GM12865 (cell line): ENCODE data around the gene GPR143.

Experiments used
- DNase-seq: peaks from one replicate; pipeline ENCODE4 v3.0.0; 2010; ENCODE audit warnings: low read depth
- H3K4me3 ChIP-seq: 2 replicates; pipeline ENCODE4 v1.5.1; 2011; ENCODE audit warnings: mild to moderate bottlenecking, low read depth, low read length, control low read depth
- TF ChIP-seq, protein P1 (sequence below): IDR thresholded peaks from 2 replicates; pipeline ENCODE4 v1.5.1; 2011; ENCODE audit warnings: low read length, control low read depth, low read depth, inconsistent platforms; ENCODE audit not compliant: insufficient read depth; ENCODE audit errors: missing control alignments

GPR143 gene

GRCh38 chrX:9683350-9683749 is 82.3 kb downstream of the GPR143 start:
- no peak for DNase-seq
- TF ChIP-seq, protein P1, sequence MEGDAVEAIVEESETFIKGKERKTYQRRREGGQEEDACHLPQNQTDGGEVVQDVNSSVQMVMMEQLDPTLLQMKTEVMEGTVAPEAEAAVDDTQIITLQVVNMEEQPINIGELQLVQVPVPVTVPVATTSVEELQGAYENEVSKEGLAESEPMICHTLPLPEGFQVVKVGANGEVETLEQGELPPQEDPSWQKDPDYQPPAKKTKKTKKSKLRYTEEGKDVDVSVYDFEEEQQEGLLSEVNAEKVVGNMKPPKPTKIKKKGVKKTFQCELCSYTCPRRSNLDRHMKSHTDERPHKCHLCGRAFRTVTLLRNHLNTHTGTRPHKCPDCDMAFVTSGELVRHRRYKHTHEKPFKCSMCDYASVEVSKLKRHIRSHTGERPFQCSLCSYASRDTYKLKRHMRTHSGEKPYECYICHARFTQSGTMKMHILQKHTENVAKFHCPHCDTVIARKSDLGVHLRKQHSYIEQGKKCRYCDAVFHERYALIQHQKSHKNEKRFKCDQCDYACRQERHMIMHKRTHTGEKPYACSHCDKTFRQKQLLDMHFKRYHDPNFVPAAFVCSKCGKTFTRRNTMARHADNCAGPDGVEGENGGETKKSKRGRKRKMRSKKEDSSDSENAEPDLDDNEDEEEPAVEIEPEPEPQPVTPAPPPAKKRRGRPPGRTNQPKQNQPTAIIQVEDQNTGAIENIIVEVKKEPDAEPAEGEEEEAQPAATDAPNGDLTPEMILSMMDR, result no peak

DNA sequence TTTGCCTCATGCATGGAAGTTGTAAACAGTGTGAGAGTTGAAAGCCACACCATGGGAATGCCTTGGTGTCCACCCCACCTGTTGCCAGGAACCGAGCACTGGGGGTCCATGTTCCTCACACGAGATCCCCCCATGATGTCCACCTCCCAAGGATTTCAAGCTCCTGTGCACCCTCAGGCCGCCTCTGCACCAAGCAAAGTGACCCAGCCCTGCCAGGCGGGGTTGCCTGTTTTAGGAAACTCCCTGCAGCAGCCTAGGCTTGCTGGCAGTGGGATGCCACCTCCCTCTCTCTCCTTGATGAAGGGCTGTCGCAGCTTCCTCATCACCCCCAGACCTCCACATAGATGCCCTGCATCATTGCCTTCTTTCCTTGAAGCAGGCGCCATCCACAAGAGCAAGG is 82.8 kb downstream of the GPR143 start:
- DNase-seq, result no peak

More at GRCh38 chrX:9683350-9683749, 82.3 kb downstream of the GPR143 start:
- H3K4me3 ChIP-seq, result no peak overlapping the region

DNA sequence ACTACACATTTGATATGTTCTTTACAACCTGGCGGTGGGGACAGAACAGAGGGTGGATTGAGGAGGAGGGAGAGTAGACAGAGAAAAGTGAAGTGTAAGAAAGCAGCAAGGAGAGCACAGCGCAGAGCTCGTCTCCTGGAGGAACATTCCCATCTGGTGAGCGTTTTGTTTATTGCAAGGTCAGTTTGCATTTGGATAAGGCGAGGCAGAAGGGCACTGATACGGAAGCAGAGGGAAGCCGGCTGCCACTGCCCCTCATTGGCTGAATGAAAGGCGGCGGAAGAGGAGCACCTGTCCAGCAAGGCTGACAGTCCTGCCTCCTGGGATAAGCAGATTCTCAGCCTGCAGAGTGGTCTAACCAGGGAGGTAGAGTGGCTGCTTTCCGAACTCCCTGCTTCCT is 83.2 kb downstream of the GPR143 start:
- H3K4me3 ChIP-seq, result no peak overlapping the region
- no peak for DNase-seq
- TF ChIP-seq, protein P1, result no peak

More for the DNA sequence above, 82.8 kb downstream of the GPR143 start:
- TF ChIP-seq, protein P1, result no peak
- H3K4me3 ChIP-seq, result no peak overlapping the region

DNA sequence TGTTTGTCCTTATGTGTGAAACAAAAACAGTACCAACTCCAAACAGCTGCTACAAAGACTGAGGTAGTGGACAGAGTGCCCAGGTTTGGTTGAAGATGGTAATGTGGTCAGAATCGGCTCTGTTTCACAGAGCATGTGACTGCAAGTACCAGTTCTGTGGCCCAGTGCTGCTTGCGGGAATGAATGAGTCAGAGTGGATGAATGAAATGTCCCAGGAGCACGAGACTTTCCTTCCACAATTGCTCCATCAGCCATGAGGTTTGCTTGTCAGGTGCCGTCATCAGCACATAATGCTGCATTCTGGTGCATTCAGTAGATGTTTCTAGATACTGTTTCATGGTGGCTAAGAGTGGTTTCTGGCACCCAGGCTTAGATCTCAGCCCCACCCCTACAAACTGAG is 84.2 kb downstream of the GPR143 start:
- DNase-seq, result no peak
- TF ChIP-seq, protein P1, result no peak
- no peak overlapping the region for H3K4me3 ChIP-seq

DNA sequence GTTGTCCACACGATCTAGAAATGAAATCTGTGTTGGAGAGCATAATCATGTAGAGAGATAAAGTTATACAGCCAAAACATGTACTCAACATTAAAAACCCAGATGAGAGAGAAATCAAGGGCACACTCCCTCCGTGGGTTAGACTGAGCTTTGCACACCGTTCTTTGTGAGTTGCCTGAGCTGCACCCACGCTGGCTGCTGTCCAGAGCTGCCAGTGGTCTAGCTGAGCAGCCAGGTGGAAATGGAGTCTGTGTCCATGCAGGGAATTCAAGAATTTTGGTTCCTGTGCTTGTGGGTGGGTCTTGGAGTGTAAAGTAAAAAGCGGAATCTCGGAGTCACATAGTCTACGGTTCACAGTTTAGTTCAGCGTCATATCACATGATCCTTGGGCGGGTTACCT is 84.6 kb downstream of the GPR143 start:
- no peak for DNase-seq
- TF ChIP-seq, protein P1, result no peak
- H3K4me3 ChIP-seq, result no peak overlapping the region

- TF ChIP-seq, protein P1, result no peak
- H3K4me3 ChIP-seq, result no peak overlapping the region
These were observed 87.3 kb downstream of the GPR143 start for GRCh38 chrX:9678215-9678965.

GRCh38 chrX:9677098-9677739 is 88.4 kb downstream of the GPR143 start:
- peak; percentile 89 for DNase-seq
- no peak overlapping the region for H3K4me3 ChIP-seq
- TF ChIP-seq, protein P1, result no peak

More at GRCh38 chrX:9678215-9678965, 87.3 kb downstream of the GPR143 start:
- DNase-seq, result no peak
